NCI-H2081 treated with DMSO at 0.1 percent for 48 hours (cell line): Measurements from ENCODE around the gene PDE4B.

Source experiments
- DNase-seq: peaks from one replicate; lab custom pipeline; 2025; lab: John Stamatoyannopoulos, UW

Gene PDE4B

GRCh38 chr1:66359815-66360214, 567.1 kb downstream of the PDE4B start:
- no peak for DNase-seq

GRCh38 chr1:66360285-66360724, 567.6 kb downstream of the PDE4B start:
- no peak for DNase-seq

- DNase-seq, result no peak
Measured at GRCh38 chr1:66364578-66365391, 572.1 kb downstream of the PDE4B start.

- DNase-seq, result no peak
Measured at GRCh38 chr1:66365635-66366034, 572.9 kb downstream of the PDE4B start.

GRCh38 chr1:66366634-66367033, 573.9 kb downstream of the PDE4B start:
- DNase-seq, result no peak

- DNase-seq, result no peak
Measured at GRCh38 chr1:66367369-66367768, 574.7 kb downstream of the PDE4B start.

- no peak for DNase-seq
Measured at GRCh38 chr1:66368261-66368660, 575.6 kb downstream of the PDE4B start.

- no peak for DNase-seq
Measured at GRCh38 chr1:66370462-66370971, 577.8 kb downstream of the PDE4B start.

GRCh38 chr1:66371233-66372005, 578.7 kb downstream of the PDE4B start:
- no peak for DNase-seq

GRCh38 chr1:66372522-66373101, 579.9 kb downstream of the PDE4B start:
- DNase-seq, result no peak

- no peak for DNase-seq
Measured at GRCh38 chr1:66373157-66373591, 580.5 kb downstream of the PDE4B start.

- DNase-seq, result no peak
Measured at GRCh38 chr1:66374148-66374547, 581.5 kb downstream of the PDE4B start.

- DNase-seq, result no peak
Measured at GRCh38 chr1:66374561-66375111, 581.9 kb downstream of the PDE4B start.

GRCh38 chr1:66375125-66375524, 582.4 kb downstream of the PDE4B start:
- DNase-seq, result no peak

- DNase-seq, result no peak
Measured at GRCh38 chr1:66380452-66381212, 587.9 kb downstream of the PDE4B start.

GRCh38 chr1:66381621-66382275, 589.1 kb downstream of the PDE4B start:
- no peak for DNase-seq

GRCh38 chr1:66383168-66383567, 590.5 kb downstream of the PDE4B start:
- no peak for DNase-seq

- DNase-seq, result no peak
Measured at GRCh38 chr1:66383611-66384010, 590.9 kb downstream of the PDE4B start.

- DNase-seq, result no peak
Measured at GRCh38 chr1:66384258-66384921, 591.7 kb downstream of the PDE4B start.

- DNase-seq, result no peak
Measured at GRCh38 chr1:66386712-66387111, 594.0 kb downstream of the PDE4B start.
